ENCODE results near the gene ASB10. TPM values are rescaled to one million over a fixed set of nuclear protein-coding genes. Genes with fewer than 3 reads are reported as not detected.

ASB10 gene
- total and polyA plus RNA-seq, 2 of the 13 experiments (the other 11 are each of a cell fraction or from before 2014, with no cell fraction given): not detected

GRCh38 chr7:151232091-151232916 lies 45.3 kb upstream of the ASB10 start, which contains the start of gene CHPF2 (continued):
- TF ChIP-seq, protein P1, sequence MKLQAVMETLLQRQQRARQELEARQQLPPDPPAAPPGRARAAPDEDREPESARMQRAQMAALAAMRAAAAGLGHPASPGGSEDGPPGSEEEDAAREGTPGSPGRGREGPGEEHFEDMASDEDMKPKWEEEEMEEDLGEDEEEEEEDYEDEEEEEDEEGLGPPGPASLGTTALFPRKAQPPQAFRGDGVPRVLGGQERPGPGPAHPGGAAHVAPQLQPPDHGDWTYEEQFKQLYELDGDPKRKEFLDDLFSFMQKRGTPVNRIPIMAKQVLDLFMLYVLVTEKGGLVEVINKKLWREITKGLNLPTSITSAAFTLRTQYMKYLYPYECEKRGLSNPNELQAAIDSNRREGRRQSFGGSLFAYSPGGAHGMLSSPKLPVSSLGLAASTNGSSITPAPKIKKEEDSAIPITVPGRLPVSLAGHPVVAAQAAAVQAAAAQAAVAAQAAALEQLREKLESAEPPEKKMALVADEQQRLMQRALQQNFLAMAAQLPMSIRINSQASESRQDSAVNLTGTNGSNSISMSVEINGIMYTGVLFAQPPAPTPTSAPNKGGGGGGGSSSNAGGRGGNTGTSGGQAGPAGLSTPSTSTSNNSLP (IDR thresholded peaks at IDR 0.05; ENCODE audit: low read depth, low read length): no peak
- TF ChIP-seq NAIF1 (CRISPR knock-in tag; IDR thresholded peaks at IDR 0.05; ENCODE audit: borderline replicate concordance) (no peak), ZFP62 (CRISPR knock-in tag; IDR thresholded peaks at IDR 0.05) (no peak), ZNF772 (CRISPR knock-in tag; IDR thresholded peaks at IDR 0.05) (no peak), ZNF383 (CRISPR knock-in tag; IDR thresholded peaks at IDR 0.05; ENCODE audit: borderline replicate concordance) (no peak), ZNF678 (CRISPR knock-in tag; IDR thresholded peaks at IDR 0.05) (no peak), PLSCR1 (CRISPR knock-in tag; IDR thresholded peaks at IDR 0.05; ENCODE audit: borderline replicate concordance) (no peak), BORCS8-MEF2B (CRISPR knock-in tag; IDR thresholded peaks at IDR 0.05) (no peak), ZNF563 (CRISPR knock-in tag; IDR thresholded peaks at IDR 0.05) (peak; percentile 73; the same call in 1 of the 2 replicates), THAP11 (CRISPR knock-in tag; IDR thresholded peaks at IDR 0.05) (peak; percentile 94), CHD2 (IDR thresholded peaks at IDR 0.05; ENCODE audit: low read depth, low read length) (no peak), AGO1 (IDR thresholded peaks at IDR 0.05; ENCODE audit: low read depth, low read length, poor library complexity, severe bottlenecking) (peak; percentile 23), FOXA3 (CRISPR knock-in tag; IDR thresholded peaks at IDR 0.05) (no peak; the same call in 1 of the 2 replicates), MED8 (CRISPR knock-in tag; IDR thresholded peaks at IDR 0.05; ENCODE audit: insufficient replicate concordance) (no peak), ZNF17 (CRISPR knock-in tag; IDR thresholded peaks at IDR 0.05) (no peak), NFIC (IDR thresholded peaks at IDR 0.05; ENCODE audit: low read length) (no peak), PHF21A (CRISPR knock-in tag; IDR thresholded peaks at IDR 0.05) (peak; percentile 42; the same call in 1 of the 2 replicates), NFRKB (IDR thresholded peaks at IDR 0.05) (no peak), ZSCAN9 (CRISPR knock-in tag; IDR thresholded peaks at IDR 0.05; ENCODE audit: borderline replicate concordance) (0 out of 2 replicates have a peak, but pooled peaks have one; percentile 38), ZNF776 (CRISPR knock-in tag; IDR thresholded peaks at IDR 0.05) (no peak; the same call in 1 of the 2 replicates), ZNF841 (CRISPR knock-in tag; IDR thresholded peaks at IDR 0.05; ENCODE audit: borderline replicate concordance) (no peak)
- TF ChIP-seq, protein P2, sequence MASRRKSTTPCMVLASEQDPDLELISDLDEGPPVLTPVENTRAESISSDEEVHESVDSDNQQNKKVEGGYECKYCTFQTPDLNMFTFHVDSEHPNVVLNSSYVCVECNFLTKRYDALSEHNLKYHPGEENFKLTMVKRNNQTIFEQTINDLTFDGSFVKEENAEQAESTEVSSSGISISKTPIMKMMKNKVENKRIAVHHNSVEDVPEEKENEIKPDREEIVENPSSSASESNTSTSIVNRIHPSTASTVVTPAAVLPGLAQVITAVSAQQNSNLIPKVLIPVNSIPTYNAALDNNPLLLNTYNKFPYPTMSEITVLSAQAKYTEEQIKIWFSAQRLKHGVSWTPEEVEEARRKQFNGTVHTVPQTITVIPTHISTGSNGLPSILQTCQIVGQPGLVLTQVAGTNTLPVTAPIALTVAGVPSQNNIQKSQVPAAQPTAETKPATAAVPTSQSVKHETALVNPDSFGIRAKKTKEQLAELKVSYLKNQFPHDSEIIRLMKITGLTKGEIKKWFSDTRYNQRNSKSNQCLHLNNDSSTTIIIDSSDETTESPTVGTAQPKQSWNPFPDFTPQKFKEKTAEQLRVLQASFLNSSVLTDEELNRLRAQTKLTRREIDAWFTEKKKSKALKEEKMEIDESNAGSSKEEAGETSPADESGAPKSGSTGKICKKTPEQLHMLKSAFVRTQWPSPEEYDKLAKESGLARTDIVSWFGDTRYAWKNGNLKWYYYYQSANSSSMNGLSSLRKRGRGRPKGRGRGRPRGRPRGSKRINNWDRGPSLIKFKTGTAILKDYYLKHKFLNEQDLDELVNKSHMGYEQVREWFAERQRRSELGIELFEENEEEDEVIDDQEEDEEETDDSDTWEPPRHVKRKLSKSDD (CRISPR knock-in tag; IDR thresholded peaks at IDR 0.05; ENCODE audit: low read depth): 0 out of 2 replicates have a peak, but pooled peaks have one; percentile 14
- TF ChIP-seq, protein P3, sequence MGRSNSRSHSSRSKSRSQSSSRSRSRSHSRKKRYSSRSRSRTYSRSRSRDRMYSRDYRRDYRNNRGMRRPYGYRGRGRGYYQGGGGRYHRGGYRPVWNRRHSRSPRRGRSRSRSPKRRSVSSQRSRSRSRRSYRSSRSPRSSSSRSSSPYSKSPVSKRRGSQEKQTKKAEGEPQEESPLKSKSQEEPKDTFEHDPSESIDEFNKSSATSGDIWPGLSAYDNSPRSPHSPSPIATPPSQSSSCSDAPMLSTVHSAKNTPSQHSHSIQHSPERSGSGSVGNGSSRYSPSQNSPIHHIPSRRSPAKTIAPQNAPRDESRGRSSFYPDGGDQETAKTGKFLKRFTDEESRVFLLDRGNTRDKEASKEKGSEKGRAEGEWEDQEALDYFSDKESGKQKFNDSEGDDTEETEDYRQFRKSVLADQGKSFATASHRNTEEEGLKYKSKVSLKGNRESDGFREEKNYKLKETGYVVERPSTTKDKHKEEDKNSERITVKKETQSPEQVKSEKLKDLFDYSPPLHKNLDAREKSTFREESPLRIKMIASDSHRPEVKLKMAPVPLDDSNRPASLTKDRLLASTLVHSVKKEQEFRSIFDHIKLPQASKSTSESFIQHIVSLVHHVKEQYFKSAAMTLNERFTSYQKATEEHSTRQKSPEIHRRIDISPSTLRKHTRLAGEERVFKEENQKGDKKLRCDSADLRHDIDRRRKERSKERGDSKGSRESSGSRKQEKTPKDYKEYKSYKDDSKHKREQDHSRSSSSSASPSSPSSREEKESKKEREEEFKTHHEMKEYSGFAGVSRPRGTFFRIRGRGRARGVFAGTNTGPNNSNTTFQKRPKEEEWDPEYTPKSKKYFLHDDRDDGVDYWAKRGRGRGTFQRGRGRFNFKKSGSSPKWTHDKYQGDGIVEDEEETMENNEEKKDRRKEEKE (IDR thresholded peaks at IDR 0.05): no peak
